ENCODE measurements around the gene CSNK1G3.

The CSNK1G3 gene

DNA sequence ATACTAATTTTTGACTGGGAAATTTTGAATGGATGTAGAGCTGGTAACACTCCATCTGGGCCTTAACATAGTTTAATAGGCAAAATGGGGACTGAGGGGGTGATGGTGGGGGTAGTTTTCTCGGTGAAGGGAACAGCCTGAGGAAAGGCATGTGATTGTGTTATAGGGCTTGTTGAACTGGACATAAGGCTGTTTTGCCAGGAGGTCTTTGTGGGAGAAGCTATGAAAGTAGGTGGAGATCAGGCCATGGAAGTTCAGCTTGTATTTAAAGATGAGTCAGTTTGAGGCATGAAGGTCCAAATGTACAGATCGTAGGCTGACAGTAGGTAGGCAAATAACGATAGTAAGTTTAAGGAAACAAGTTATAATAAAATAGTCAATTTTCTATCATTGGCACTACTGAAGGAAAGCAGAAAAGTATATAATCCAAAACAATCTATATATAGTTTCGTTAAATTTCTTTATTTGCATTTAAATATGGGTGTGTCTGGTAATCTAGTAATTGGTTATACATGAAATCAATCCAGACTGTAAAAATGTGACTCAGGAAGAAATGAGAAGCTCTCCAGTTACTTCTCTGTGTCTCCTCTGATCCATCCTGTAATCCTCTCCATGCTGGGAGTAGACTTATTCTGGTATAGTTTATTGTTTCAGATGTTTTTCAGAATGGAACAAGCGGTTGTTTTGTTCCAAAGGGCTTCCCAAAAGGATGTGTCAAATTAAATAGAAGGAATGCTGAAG lies 2.8 kb downstream of the CSNK1G3 start:
- DNase-seq (ENCODE audit: low read depth in 2 of 2) = no peak

DNA sequence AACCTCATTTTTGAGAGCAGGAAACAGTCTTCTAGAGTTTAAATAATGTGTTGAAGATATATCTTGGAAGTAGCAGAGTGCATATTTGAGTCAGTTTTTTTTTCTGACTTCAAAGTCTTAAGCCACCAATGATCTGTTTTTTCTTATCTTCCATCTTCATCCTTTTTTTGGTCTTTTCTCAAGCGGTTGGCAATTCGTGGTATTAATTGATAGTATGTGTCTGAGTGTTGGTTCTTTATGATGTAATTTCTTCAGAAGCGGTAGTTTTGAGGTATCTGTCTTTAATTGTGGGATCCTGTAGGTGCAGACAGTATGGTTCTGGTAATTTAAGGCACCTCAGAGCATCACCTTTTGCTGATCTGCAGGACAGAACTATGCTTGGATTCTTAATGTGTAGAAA lies 3.9 kb downstream of the CSNK1G3 start:
- no peak for DNase-seq (ENCODE audit: low read depth in 2 of 2)

DNA sequence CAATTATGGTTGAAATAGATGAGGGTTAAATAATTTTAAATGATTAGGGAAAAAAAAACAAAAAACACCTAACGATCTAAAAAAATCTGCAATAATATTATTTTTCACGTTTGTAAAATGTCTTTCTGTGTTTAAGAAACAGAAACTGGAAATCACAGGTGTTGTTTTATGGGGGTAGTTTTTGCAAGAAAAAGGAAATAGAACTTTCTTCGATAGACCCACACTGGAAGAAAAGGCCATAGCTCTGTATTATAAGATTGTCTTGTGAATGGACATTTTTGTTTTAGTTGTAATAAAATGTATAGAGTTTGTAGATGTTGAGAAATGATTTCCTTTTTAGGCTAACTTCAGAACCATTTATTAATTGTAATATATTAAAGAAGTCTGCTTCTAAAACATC lies 5.5 kb downstream of the CSNK1G3 start:
- no peak for DNase-seq (ENCODE audit: low read depth in 2 of 2)

DNA sequence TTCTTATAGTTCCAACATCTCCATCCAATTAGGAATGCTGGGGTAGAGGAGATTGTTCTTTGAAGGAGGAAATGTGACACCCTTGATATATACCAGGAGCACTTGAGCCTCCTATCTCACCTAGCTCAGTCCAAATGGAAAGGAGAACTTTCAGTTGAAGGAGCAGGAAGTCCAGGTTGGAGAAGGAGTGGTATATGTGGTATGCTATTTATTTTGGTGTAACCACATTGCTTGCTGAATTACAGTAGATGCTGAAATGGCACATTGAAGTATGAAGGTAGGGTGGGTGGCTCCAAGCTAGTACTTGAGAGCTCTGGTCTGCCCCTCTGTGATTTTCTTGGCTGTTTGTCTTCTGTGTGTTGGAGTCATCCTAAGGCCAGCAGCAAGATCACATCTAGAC lies 6.1 kb downstream of the CSNK1G3 start:
- no peak for DNase-seq (ENCODE audit: low read depth in 2 of 2)

DNA sequence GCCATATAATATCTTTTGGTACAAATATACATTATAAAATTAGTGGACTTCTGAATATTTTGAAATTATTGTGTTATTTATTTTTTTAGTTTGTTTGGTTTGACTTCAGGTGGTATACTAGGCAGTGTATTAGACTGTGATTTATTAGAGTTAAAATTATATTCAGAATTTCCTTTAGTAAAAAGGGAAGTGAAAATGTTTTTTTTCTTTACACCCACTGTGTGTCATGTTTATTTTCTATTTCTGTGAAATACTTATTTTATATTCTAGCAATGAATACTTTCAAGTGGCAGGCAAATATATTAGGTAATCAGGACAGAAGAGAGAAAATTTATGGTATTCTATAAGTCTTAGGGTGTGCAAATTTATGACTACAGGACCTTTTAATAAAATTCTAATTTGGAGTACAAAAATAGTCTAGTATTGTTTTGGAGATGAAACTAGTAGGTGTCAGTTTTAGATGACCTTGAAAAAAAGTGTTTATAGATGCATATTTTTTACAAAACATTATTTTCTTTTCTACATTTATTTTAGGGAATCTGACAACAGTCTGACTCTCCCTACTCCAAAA lies 8.8 kb downstream of the CSNK1G3 start:
- DNase-seq (ENCODE audit: low read depth in 2 of 2) = no peak

DNA sequence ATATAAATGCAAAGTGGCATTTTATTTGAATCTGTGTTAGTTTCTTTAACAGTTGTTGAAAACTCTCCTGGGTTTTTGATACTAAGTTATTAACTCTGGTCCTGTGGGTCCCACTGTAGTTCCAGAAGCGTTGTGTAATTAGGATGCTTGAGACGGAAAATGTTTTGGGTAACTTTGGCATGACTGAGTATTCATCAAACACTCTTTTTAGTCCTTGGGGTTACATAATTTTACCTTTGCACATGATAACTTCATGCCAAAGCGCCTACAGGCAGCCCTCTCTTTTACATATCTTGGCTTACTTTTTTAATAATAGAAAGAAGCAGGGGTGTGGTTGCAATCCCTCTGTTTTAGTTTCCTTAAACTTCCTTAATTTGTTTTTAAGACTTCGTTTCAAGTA lies 12.2 kb downstream of the CSNK1G3 start:
- DNase-seq (ENCODE audit: low read depth in 2 of 2) = no peak

DNA sequence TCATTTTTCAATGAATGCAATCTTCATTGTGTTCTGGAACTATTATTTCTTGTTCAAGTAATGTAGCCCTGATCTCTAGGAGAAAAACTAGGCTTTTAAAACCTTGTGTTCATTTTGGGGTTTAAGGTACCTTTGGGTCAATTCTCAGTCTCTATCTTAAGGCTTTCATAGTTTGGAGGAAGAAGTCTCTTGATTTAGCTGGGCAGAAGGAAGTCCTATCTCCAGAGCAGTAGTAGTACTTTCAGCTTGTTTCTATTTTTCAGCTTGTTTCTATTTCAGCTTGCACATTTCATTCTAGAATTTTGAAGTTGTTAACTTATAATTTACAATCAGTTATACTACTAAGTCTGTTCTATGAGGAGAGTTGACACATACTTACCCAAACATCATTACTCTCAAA lies 15.2 kb downstream of the CSNK1G3 start:
- DNase-seq (ENCODE audit: low read depth in 2 of 2) = no peak

DNA sequence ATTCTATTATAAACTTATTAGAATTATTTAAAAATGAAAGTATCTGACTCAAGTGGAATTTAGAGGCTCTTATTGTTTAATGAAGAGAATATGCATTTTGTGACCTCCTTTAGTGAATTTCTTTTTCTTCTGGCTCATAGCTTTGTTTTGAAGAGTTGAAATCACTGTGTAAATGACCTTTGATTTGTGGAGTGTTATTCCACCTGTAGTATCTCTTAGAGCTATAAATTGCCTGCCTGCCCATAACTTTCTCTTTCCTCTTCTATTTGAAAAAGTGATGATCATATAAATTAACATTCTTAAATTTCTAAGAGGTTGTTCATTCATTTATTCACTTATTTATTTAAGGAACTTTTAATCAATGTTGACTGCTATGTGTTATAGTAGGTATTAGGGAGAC lies 16.1 kb downstream of the CSNK1G3 start:
- DNase-seq (ENCODE audit: low read depth in 2 of 2) = no peak

DNA sequence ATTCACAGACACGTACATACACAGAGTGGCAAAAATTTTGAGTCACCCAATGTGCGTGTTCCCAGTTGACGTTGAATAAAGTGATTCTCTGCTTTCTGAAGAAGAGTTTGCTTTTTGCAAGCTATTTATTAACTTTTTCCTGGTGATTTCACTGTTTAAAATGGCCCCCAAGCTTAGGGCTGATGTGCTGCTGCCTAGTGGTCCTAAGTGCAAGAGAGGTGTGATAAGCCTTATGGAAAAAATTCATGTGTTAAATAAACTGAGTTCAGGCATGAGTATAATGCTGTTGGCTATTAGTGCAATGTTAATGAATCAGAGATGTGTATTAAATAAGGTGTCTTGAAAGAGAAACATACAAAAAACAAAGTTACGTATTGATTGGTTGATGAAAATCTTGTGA lies 16.9 kb downstream of the CSNK1G3 start:
- no peak for DNase-seq (ENCODE audit: low read depth in 2 of 2)

DNA sequence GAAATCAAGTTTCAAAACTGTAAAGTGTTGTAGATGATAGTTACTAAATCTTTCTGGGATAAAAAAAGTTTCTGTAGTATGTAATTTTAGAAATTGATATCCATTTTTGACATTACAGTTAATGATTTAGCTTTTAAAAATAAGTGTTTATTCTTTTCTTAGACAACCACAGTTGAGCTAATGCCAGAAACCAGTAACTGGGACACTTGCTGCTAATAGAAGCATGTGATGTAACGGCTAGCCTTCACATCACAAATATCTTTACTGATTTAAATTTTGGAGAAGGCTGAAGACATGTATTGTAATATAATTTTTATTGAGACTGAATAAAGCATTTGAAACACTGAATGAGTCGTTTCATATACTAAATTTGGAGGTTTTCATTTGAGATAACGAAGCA lies 18.8 kb downstream of the CSNK1G3 start:
- DNase-seq (ENCODE audit: low read depth in 2 of 2) = no peak

DNA sequence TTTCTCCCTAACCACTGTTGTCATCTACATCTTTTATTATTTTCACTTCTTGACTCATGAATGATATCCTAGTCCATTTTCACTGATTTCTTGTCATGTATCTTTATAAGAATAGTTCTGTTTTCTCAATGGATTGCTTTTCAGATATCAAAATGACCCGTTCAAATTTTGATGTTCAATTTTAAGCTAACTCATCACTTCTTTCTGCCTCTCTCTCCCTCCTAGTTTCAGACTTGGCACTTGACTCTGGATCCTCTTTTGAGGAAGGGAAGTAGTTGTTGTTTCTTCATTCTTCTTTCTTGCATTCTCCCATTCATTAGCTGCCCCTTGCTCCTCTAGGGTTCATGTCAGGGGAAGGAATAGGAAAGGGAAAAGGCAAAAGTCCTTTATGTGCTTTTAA lies 23.7 kb downstream of the CSNK1G3 start:
- no peak for DNase-seq (ENCODE audit: low read depth in 2 of 2)

DNA sequence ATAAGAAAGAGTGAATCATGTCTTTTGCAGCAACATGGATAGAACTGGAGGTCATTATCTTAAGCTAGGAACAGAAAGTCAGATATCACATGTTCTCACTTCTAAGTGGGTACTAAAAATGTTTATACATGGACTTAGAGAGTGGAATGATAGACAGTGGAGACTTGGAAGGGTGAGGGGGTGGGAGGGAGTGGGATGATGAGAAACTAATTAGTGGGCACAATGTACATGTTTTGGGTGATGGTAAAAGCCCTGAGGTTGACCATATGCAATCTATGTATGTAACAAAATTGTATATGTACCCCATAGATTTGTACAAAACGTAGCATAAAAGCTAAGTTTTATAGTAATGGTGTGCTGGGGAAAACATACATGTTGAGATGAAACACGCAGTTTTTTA lies 25.3 kb downstream of the CSNK1G3 start:
- no peak for DNase-seq (ENCODE audit: low read depth in 2 of 2)

DNA sequence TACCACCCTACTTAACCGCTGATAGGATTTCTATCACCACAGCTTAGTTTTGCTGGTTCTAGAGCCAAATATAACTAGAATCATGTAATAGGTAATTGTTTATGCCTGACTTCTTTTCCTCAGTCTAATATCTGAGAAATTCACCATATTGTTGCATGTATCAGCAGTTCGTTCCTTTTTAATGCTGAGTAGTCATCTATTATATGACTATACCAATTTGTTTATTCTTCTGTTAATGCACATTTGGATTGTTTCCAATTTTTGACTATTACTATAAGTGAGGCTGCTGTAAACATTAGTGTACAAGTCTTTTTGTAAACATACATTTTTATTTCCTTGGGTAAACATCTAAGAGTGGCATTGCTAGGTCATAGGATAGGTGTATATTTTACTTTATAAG lies 25.9 kb downstream of the CSNK1G3 start:
- no peak for DNase-seq (ENCODE audit: low read depth in 2 of 2)

DNA sequence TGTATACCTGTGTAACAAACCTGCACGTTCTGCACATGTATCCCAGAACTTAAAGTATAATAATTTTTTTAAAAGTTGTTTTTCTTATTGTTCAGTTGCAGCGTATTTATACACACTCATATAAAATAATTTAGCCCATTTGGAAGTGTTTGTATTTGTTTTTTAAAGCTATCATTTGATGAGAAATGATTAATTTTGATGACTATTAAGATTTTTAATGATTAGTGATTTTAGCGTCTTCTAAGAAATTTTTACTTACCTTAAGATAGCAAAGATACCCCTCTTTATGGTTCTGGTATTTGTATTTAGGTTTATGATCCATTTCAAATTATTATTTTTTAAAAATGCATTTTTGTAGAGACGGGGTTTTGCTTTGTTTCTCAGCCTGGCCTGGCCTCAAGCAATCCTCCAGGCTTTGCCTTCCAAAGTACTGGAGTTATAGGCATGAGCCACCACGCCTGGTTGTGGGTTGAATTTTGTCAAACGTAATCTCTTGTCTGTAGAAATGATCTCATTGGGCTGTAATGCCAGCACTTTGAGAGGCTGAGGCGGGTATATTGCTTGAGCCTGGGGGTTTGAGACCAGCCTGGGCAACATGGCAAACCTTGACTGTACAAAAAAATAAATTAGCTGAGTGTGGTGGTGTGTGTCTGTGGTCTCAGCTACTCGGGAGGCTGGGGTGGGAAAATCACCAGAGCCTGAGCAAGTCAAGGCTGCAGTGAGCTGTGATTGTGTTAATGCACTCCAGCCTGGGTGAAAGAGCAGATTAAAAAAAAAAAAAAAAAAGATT lies 26.9 kb downstream of the CSNK1G3 start:
- no peak for DNase-seq (ENCODE audit: low read depth in 2 of 2)

DNA sequence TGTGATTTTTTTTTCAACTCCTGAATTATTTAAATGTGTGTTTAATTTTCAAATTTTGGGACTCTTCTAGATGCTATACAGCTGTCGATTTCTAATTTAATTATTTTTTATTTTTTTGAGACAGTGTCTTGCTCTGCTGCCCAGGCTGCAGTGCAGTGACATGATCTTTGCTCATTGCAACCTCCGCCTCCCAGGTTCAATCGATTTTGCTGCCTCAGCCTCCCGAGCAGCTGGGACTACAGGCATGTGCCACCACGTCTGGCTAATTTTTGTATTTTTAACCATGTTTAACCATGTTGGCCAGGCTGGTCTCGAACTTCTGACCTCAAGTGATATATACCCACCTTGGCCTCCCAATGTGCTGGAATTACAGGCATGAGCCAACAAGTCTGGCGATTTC lies 28.6 kb downstream of the CSNK1G3 start:
- DNase-seq (ENCODE audit: low read depth in 2 of 2) = no peak

DNA sequence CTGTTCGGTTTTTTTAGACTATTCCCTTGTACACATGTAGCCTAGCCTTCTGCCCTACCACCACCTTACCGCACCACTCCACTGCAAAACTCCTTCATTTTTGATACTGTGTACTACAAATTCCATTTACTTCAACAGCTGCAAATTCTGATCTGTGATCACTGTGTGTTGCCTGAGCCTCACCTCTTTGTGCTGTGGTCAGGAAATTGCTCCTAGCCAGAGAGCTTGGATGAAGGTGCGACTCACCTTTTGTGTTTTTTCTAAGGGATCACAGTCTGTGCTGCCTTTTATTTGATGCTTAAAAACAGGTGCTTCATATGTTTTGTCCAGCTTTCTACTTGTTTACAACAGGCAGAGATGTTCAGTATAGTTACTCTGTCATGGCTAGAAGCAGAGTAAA lies 31.5 kb downstream of the CSNK1G3 start:
- DNase-seq (ENCODE audit: low read depth in 2 of 2) = no peak

DNA sequence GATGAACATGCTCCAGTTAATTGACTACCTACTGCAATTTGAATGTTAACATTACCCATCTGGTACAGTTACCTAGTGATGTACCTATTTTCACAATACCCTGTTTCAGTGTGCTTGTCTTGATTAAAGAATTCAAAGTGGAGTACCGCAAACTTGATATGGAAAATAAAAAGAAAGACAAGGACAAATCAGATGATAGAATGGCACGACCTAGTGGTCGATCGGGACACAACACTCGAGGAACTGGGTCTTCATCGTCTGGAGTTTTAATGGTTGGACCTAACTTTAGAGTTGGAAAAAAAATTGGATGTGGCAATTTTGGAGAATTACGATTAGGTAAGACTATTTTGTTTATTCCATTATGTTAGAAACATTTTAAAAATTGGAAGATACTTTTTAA lies 33.5 kb downstream of the CSNK1G3 start:
- no peak for DNase-seq (ENCODE audit: low read depth in 2 of 2)

DNA sequence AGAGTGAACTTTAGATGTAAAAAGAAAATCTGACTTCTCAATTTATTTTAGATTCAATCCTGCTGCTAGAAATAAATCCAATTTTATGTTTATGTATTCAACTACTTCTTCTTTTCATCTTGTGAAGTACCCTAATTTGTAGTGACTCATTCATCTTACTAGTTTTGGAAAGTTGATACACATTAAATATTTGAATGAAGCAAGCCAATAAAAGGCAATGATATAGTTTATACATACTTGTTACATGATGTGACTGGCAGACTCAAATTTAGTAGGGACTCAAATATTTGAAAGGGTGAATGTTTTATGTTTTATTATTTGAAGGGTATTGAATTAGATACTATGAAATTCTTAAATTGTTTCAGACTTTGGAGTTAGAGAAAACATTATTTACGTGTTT lies 34.7 kb downstream of the CSNK1G3 start:
- no peak for DNase-seq (ENCODE audit: low read depth in 2 of 2)

DNA sequence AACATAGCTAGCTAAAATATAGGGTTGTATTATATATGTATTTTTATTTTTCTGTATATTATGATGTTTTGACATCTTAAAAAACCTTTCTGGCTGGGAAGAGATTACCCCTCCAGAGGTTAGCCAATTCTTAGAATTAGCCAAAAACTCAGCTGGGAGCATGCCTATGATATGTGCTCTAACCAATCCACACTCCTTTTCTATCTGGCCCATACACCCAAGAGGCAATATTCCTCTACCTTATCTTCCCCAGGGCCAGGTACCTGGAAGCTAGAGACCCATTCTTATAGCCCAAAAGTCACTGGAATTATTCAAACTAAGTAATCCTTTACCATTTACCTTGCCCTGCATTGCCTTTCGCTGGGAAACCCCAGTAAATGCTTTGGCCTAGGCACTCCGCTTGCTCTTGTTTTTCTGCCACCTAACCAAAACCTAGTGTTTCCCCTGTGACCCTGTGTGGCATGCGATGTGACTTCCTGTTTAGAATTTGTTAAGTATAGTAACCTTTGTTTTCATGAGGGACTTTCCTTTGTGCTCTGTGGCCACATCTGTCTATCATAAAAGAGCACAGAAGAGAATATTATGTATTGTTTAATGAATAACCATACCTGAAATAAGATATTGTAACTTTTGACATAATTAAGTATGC lies 37.4 kb downstream of the CSNK1G3 start:
- no peak for DNase-seq (ENCODE audit: low read depth in 2 of 2)

DNA sequence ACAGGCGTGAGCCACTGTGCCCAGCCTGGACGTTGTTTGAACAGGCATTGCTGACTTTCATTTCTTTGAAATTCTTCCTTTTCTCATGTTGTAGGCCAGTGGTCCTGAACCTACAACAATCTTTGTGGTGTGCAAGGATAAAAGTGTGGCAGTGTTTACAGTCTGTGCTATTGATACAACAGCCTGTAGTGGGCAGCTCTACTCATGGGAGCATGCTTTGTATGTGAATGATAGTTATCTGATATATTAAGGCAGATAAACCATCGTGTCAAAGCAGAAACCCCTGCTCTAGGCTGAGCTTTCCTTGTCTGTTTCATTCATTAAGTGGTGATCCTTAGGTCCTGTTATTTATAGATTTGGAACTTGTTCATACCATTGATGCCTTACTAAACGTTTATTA lies 42.6 kb downstream of the CSNK1G3 start:
- DNase-seq (ENCODE audit: low read depth in 2 of 2) = no peak

DNA sequence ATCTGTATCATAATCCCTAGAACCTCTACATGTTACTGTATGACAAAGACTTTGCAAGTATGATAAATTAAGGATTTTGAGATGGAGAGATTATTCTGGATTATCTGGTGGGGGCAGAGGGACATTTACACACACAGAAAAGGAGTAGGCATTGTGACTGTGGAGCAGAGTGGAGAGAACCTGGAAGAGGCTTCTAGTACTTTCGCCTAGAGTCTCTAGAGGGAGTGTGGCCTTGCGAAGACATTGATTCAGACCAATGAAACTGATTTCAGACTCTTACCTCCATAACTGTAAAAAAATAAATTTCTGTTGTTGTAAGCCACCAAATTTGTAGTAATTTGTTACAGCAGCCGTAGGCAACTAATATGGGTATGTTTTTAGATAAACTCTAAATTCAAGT lies 45.9 kb downstream of the CSNK1G3 start:
- no peak for DNase-seq (ENCODE audit: low read depth in 2 of 2)

DNA sequence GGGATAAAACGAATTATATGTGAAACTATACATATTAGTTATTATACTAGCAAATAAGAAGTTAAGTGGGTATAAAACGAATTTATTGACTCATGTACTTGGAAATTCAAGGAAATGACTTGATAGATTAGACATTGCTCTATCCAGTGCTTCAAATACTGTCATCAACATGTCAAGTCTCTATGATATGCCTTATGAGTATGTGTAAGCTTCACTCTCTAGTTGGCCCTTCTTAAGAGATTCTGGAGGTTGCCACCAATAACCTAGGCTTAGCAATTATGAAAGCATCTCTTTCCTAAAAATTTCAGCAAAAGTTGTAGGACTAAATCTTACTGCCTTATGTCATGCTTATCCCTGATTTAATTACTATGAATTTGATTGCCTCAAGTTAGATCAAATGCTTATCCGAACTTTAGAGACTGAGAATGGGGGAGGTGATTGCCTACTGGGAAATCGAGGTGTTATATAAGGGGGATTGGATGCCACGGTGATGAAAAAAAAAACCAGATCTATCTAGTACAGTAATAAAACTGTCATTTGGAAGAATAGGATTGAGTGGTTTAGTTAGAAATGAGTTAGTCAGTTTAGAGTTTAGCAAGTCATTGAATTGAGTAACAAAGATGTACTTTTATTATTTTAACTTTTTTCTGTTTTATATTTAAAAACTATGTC lies 46.9 kb downstream of the CSNK1G3 start:
- DNase-seq (ENCODE audit: low read depth in 2 of 2) = no peak

All from stimulated activated CD4-positive, alpha-beta T cell treated with anti-CD3 and anti-CD28 coated beads, Interleukin-15, amount 100 ng/mL, for 48 hours (primary cell).